GM18519 (cell line): ENCODE data around the gene TRMT10B.
"Not testable (repeated sequence)": the region's sequence is repeated elsewhere in the genome, so short reads cannot be mapped to it uniquely, and the experiment has no call there.

Experiments used
- ATAC-seq: cut with Tn5 transposase; IDR thresholded peaks from one replicate; pipeline ENCODE4 v1.9.1; 2021; ENCODE audit warnings: mild to moderate bottlenecking, moderate library complexity; ENCODE audit not compliant: unreplicated experiment, low FRiP score

The TRMT10B gene

GRCh38 chr9:37796232-37796631 lies 42.6 kb downstream of the TRMT10B start:
- no peak for ATAC-seq

DNA sequence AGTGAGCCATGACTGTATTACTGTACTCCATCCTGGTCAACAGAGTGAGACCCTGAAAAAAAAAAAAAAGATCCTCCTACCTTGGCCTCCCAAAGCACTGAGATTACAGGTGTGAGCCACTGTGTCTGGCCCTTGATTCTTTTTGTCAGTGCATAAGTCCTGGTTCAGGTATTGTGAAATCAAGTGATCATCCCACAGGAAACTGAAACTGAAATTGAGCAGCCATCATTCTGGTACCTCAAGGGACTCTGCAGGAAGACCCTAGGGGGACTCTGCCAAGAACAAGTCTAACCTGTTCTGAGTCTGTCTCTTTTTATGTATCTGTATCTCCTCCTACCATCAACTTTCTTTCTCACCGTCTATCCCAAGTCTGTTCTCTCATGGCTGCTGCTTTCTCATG lies 45.1 kb downstream of the TRMT10B start:
- no peak for ATAC-seq

GRCh38 chr9:37800631-37801286 lies 47.2 kb downstream of the TRMT10B start, which contains the start of gene DCAF10:
Gene DCAF10, plus strand, starts transcription at chr9:37800797. Its CDS starts 70 bp downstream, at chr9:37800867.
- peak; percentile 53 for ATAC-seq

DNA sequence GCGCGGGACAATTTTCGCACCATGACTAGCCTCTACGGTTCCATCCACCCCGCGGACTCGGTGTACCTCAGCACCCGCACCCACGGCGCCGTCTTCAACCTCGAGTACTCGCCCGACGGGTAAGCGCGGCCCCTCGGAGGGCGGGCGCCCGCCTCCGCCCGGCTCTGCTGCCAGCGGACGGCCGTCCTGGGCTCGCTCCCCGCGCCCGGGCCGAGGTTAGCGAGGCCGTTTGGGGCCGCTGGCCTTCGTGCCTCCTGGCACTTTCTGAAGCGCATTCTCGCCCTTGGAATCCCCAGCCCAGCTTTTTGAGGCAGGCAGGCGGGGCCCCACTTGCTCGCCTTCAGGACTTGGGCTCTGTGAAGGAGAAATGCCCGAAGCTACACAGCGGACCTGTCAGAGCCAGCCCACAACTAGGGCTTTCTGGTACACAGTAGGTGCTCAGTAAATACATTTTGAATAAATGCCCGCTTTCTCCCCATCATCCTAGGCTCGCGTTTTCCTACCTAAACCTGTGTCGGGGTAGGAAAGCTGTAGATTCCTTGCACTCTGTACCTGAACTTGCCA lies 47.8 kb downstream of the TRMT10B start:
- peak; percentile 6 for ATAC-seq

DNA sequence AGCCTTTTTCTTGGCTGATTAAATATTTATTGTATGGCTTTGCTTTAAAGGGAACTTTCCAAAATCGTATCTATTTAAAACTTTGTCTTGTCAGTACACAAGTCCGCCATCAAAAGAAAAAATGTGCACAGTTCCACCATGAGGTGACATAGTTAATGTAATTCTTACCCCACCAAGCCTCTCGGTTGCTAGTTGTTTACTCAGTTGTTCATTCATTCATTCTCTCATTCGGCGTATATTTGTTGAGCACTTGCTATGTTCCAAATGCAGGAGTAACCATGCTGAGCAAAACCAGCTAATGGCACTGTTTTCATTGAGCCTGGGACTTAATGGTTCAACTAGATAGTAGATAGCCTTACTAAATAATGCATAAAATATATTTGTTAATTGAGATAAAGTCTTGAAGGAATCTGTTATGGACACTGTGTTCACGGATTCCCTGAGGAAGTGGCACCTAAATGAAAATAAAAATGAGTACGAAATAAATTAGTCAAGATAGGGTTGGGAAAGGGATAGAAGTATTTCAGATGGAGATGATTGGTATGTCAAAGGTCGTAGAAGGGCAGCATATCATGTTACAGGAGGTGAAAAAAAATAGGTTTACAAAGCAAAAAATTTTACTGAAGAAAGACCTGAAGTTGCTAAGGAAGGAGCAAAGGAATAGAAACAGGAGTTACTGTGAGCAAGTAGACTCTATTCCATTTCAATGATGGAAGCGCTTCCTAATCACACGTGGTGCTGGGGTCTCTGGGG lies 48.5 kb downstream of the TRMT10B start:
- no peak for ATAC-seq

DNA sequence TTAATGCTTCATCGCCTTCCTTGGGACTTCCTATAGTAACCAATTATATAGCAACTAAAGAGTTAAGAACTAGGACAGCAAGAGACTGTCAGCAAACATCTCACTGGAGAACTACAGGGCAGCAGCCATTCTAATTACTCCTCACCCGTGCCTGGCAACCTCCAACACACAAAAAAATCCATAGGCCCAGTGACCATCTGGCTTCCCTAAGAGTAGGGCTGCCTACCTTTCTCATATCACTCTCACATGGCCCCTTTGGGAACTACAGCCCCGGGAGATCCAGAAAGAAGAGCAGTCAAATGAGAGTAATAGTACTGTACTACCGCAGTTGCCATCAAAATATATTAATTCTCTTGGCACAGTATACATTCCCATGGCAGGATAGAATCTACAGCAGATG lies 52.7 kb downstream of the TRMT10B start:
- no peak for ATAC-seq

- ATAC-seq = not testable (repeated sequence)
Observed at GRCh38 chr9:37809676-37810075, 56.1 kb downstream of the TRMT10B start.

GRCh38 chr9:37811906-37812476 lies 58.4 kb downstream of the TRMT10B start:
- no peak for ATAC-seq

- no peak for ATAC-seq
Observed at GRCh38 chr9:37812773-37813379, 59.3 kb downstream of the TRMT10B start.

DNA sequence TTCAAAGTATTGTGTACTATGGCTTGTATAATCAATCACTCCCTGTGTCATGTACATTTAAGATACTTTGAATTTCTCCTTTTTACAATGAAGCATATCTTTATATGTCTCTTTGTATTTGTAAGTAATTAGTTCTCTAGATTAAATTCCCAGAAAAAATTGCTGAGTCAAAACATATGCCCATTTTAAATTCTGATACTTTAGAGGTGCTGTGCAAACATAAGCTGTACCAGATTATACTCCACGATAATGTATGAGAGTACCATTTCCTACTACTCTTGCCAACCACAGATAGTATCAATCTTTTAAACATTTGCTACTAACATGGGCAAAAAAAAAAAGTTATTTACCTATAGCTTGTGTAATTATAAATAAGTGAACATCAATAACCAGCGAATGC lies 65.2 kb downstream of the TRMT10B start:
- ATAC-seq = no peak

- no peak for ATAC-seq
Observed at GRCh38 chr9:37820142-37820541, 66.5 kb downstream of the TRMT10B start.

GRCh38 chr9:37825174-37825573 lies 71.6 kb downstream of the TRMT10B start:
- not testable (repeated sequence) for ATAC-seq

GRCh38 chr9:37827483-37828165 lies 74.0 kb downstream of the TRMT10B start:
- no peak for ATAC-seq
